GM18508 (cell line): Measurements from ENCODE around the gene RAB4B.
"Not testable (repeated sequence)": the region's sequence is repeated elsewhere in the genome, so short reads cannot be mapped to it uniquely, and the experiment has no call there.

ENCODE experiments used
- ATAC-seq: cut with Tn5 transposase; IDR thresholded peaks from one replicate; pipeline ENCODE4 v1.9.1; 2021; ENCODE audit warnings: moderate number of reproducible peaks; ENCODE audit not compliant: insufficient read depth, unreplicated experiment

The RAB4B gene

GRCh38 chr19:40776932-40777644, 959 bp upstream of the RAB4B start:
- ATAC-seq = peak; percentile 40

GRCh38 chr19:40777645-40777936, 456 bp upstream of the RAB4B start:
- no peak for ATAC-seq

GRCh38 chr19:40778706-40779284, 748 bp downstream of the RAB4B start:
- no peak for ATAC-seq

GRCh38 chr19:40780582-40780981, 2.5 kb downstream of the RAB4B start:
- ATAC-seq = no peak

- no peak for ATAC-seq
Measured at GRCh38 chr19:40781140-40781539, 3.1 kb downstream of the RAB4B start.

GRCh38 chr19:40783711-40784110, 5.7 kb downstream of the RAB4B start:
- ATAC-seq = no peak

GRCh38 chr19:40784146-40784545, 6.1 kb downstream of the RAB4B start:
- not testable (repeated sequence) for ATAC-seq

- no peak for ATAC-seq
Measured at GRCh38 chr19:40785526-40785925, 7.5 kb downstream of the RAB4B start.

GRCh38 chr19:40786060-40787037, 8.3 kb downstream of the RAB4B start:
- ATAC-seq = no peak

- no peak for ATAC-seq
Measured at GRCh38 chr19:40791349-40791748, 13.3 kb downstream of the RAB4B start.

- ATAC-seq = no peak
Measured at GRCh38 chr19:40791996-40792395, 13.9 kb downstream of the RAB4B start.

GRCh38 chr19:40797166-40797962, 19.3 kb downstream of the RAB4B start:
- no peak for ATAC-seq

GRCh38 chr19:40797963-40798682, 20.1 kb downstream of the RAB4B start:
- peak; percentile 25 for ATAC-seq

- peak; percentile 46 for ATAC-seq
Measured at GRCh38 chr19:40798683-40799557, 20.9 kb downstream of the RAB4B start, which contains the start of gene EGLN2. Gene EGLN2, plus strand, starts transcription at chr19:40799191. Its CDS starts 1,382 bp downstream, at chr19:40800573.

GRCh38 chr19:40799558-40800338, 21.7 kb downstream of the RAB4B start:
- no peak for ATAC-seq

GRCh38 chr19:40800339-40800996, 22.4 kb downstream of the RAB4B start:
- no peak for ATAC-seq

- no peak for ATAC-seq
Measured at GRCh38 chr19:40800997-40801377, 22.9 kb downstream of the RAB4B start.
